Measurements from ENCODE around the gene SPATS1. TPM values are rescaled to one million over a fixed set of nuclear protein-coding genes. Genes with fewer than 3 reads are reported as not detected.

SPATS1 gene
- total and polyA plus RNA-seq, 2 of the 13 experiments (the other 11 are each of a cell fraction or from before 2014, with no cell fraction given) = not detected

DNA sequence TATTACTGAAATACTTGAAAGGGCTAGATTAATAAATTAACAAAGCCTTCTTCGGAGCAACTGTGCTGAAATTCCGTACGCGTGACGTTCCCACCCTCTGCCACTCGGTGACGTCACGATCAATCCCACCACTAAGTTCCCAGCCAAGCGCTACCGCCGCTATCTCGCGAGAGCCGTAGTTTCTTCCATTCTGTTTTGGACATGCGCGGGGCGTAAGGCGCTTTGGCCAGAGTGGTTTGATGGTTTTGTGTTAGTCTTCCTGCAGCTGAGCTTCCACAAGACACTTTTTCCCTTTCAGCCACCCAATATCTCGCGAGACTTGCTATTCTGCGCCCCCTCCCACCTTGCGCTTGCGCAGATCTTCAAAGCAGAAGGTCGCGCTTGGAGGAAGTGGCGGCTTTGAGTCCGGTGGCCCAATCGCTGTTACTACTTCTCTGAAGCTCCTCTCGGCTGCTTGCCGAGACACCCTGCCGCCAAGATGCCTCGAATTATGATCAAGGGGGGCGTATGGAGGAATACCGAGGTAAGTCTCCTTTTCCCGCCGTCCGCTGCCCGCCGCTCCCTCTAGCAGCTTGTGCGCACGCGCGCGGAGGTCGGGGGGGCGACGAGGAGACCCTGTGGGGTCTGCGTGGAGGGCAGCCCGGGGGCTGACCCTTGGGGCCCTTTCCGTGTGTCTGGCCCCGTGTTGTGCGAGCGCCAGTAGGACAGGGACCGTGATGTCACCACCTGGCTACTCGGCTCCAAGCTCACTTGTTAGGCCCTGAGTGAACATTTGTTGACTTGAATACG lies 45.1 kb downstream of the SPATS1 start, which contains the start of gene CDC5L (continued):
- TF ChIP-seq TBL1XR1 (IDR thresholded peaks at IDR 0.05; ENCODE audit: borderline replicate concordance, low read length, partially characterized antibody) (peak; percentile 69), ZNF552 (CRISPR knock-in tag; IDR thresholded peaks at IDR 0.05; ENCODE audit: borderline replicate concordance) (peak; percentile 63; the same call in 1 of the 2 replicates), ZNF292 (CRISPR knock-in tag; IDR thresholded peaks at IDR 0.05; ENCODE audit: borderline replicate concordance, low read depth) (no peak), KLF9 (CRISPR knock-in tag; IDR thresholded peaks at IDR 0.05; ENCODE audit: low read depth) (peak; percentile 51; the same call in 1 of the 2 replicates), HOXA7 (CRISPR knock-in tag; IDR thresholded peaks at IDR 0.05) (0 out of 2 replicates have a peak, but pooled peaks have one; percentile 61), NR2F6 (IDR thresholded peaks at IDR 0.05) (no peak; the same call in 1 of the 2 replicates), NR2F6 (CRISPR knock-in tag; IDR thresholded peaks at IDR 0.05) (peak; percentile 48; the same call in 1 of the 2 replicates), ZNF772 (CRISPR knock-in tag; IDR thresholded peaks at IDR 0.05) (peak; percentile 83), SP140L (CRISPR knock-in tag; IDR thresholded peaks at IDR 0.05; ENCODE audit: borderline replicate concordance) (no peak; the same call in 1 of the 2 replicates), NR2F1 (CRISPR knock-in tag; IDR thresholded peaks at IDR 0.05) (peak; percentile 64 to 66; a peak in 2 of 4 replicates), HMG20A (CRISPR knock-in tag; IDR thresholded peaks at IDR 0.05; ENCODE audit: borderline replicate concordance) (no peak; the same call in none of the 2 replicates), ZNF333 (CRISPR knock-in tag; IDR thresholded peaks at IDR 0.05; ENCODE audit: borderline replicate concordance) (peak; percentile 96), ZNF30 (CRISPR knock-in tag; IDR thresholded peaks at IDR 0.05) (0 out of 2 replicates have a peak, but pooled peaks have one; percentile 54), SNRNP70 (IDR thresholded peaks at IDR 0.05; ENCODE audit: low read depth, low read length) (no peak), ZNF7 (CRISPR knock-in tag; IDR thresholded peaks at IDR 0.05) (no peak), PCBP2 (optimal IDR thresholded peaks at IDR 0.05; ENCODE audit: low read depth, low read length, poor library complexity, severe bottlenecking) (no peak)
- TF ChIP-seq, protein P1, sequence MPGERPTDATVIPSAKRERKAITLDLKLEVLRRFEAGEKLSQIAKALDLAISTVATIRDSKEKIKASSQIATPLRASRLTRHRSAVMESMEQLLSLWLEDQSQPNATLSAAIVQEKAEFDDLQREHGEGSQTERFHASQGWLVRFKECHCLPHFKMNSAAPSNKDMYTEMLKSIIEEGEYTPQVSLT (CRISPR knock-in tag; IDR thresholded peaks at IDR 0.05; ENCODE audit: borderline replicate concordance, low read depth) = 0 out of 2 replicates have a peak, but pooled peaks have one; percentile 12
- TF ChIP-seq, protein P2, sequence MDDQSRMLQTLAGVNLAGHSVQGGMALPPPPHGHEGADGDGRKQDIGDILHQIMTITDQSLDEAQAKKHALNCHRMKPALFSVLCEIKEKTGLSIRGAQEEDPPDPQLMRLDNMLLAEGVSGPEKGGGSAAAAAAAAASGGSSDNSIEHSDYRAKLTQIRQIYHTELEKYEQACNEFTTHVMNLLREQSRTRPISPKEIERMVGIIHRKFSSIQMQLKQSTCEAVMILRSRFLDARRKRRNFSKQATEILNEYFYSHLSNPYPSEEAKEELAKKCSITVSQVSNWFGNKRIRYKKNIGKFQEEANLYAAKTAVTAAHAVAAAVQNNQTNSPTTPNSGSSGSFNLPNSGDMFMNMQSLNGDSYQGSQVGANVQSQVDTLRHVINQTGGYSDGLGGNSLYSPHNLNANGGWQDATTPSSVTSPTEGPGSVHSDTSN (CRISPR knock-in tag; IDR thresholded peaks at IDR 0.05; ENCODE audit: borderline replicate concordance) = no peak
- TF ChIP-seq, protein P3, sequence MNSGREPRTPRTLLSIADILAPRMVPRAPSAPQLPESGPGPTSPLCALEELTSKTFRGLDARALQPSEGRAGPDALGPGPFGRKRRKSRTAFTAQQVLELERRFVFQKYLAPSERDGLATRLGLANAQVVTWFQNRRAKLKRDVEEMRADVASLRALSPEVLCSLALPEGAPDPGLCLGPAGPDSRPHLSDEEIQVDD (CRISPR knock-in tag; IDR thresholded peaks at IDR 0.05; ENCODE audit: borderline replicate concordance) = peak; percentile 88; the same call in 1 of the 2 replicates
- TF ChIP-seq, protein P4, sequence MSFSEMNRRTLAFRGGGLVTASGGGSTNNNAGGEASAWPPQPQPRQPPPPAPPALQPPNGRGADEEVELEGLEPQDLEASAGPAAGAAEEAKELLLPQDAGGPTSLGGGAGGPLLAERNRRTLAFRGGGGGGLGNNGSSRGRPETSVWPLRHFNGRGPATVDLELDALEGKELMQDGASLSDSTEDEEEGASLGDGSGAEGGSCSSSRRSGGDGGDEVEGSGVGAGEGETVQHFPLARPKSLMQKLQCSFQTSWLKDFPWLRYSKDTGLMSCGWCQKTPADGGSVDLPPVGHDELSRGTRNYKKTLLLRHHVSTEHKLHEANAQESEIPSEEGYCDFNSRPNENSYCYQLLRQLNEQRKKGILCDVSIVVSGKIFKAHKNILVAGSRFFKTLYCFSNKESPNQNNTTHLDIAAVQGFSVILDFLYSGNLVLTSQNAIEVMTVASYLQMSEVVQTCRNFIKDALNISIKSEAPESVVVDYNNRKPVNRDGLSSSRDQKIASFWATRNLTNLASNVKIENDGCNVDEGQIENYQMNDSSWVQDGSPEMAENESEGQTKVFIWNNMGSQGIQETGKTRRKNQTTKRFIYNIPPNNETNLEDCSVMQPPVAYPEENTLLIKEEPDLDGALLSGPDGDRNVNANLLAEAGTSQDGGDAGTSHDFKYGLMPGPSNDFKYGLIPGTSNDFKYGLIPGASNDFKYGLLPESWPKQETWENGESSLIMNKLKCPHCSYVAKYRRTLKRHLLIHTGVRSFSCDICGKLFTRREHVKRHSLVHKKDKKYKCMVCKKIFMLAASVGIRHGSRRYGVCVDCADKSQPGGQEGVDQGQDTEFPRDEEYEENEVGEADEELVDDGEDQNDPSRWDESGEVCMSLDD (CRISPR knock-in tag; IDR thresholded peaks at IDR 0.05; ENCODE audit: borderline replicate concordance) = no peak; the same call in 1 of the 2 replicates
- TF ChIP-seq, protein P5, sequence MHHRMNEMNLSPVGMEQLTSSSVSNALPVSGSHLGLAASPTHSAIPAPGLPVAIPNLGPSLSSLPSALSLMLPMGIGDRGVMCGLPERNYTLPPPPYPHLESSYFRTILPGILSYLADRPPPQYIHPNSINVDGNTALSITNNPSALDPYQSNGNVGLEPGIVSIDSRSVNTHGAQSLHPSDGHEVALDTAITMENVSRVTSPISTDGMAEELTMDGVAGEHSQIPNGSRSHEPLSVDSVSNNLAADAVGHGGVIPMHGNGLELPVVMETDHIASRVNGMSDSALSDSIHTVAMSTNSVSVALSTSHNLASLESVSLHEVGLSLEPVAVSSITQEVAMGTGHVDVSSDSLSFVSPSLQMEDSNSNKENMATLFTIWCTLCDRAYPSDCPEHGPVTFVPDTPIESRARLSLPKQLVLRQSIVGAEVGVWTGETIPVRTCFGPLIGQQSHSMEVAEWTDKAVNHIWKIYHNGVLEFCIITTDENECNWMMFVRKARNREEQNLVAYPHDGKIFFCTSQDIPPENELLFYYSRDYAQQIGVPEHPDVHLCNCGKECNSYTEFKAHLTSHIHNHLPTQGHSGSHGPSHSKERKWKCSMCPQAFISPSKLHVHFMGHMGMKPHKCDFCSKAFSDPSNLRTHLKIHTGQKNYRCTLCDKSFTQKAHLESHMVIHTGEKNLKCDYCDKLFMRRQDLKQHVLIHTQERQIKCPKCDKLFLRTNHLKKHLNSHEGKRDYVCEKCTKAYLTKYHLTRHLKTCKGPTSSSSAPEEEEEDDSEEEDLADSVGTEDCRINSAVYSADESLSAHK (CRISPR knock-in tag; IDR thresholded peaks at IDR 0.05; ENCODE audit: borderline replicate concordance) = no peak

Data from HepG2 (cell line).